Middle frontal gyrus (tissue), 1 donor: ENCODE results near the gene SLC18A3.

ENCODE experiments used
- DNase-seq: peaks from one replicate; pipeline ENCODE4 v3.0.0-alpha.2; 2015; ENCODE audit warnings: low spot score; ENCODE audit errors: extremely low spot score

Gene SLC18A3

DNA sequence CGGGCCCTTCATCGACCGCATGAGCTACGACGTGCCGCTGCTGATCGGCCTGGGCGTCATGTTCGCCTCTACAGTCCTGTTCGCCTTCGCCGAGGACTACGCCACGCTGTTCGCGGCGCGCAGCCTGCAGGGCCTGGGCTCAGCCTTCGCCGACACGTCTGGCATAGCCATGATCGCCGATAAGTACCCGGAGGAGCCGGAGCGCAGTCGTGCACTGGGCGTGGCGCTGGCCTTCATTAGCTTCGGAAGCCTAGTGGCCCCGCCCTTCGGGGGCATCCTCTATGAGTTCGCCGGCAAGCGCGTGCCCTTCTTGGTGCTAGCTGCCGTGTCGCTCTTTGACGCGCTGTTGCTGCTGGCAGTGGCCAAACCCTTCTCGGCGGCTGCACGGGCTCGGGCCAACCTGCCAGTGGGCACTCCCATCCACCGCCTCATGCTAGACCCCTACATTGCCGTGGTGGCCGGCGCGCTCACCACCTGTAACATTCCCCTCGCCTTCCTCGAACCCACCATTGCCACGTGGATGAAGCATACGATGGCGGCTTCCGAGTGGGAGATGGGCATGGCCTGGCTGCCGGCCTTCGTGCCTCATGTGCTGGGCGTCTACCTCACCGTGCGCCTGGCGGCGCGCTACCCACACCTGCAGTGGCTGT lies 1.2 kb downstream of the SLC18A3 start:
- DNase-seq = no peak

GRCh38 chr10:49611816-49612512 lies 1.9 kb downstream of the SLC18A3 start:
- DNase-seq = no peak

DNA sequence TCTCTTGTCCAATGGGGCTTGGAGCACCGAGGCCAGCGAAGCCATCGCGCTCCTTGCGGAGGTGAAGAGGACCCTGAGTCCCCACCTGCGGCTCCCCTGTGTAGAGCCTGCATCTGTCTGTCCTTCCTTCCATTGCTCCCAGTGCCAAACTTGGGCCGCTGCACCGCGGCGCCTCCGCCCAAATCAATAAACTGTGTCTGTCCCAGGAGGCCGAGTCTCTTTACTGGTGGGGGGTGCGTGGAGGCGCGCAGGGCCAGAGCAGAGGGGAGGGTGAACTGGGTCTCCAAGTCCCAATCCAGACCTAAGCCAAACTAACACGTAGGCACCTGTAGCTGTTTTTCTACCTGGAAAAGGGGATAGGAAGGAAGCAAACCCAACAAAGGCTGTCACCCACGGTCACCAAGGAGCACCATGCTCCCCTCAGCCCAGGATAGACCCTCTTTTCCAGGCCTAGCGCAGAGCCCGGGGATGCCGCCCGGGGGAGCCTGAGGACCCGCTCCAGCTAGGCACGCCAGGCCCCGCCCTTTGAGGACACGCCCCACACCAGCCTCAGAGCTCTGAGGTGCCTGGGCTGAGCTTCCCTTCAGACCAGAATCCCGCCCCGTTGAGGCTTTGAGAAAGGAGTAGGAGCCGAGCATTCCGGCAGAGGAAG lies 2.5 kb downstream of the SLC18A3 start:
- DNase-seq = no peak

DNA sequence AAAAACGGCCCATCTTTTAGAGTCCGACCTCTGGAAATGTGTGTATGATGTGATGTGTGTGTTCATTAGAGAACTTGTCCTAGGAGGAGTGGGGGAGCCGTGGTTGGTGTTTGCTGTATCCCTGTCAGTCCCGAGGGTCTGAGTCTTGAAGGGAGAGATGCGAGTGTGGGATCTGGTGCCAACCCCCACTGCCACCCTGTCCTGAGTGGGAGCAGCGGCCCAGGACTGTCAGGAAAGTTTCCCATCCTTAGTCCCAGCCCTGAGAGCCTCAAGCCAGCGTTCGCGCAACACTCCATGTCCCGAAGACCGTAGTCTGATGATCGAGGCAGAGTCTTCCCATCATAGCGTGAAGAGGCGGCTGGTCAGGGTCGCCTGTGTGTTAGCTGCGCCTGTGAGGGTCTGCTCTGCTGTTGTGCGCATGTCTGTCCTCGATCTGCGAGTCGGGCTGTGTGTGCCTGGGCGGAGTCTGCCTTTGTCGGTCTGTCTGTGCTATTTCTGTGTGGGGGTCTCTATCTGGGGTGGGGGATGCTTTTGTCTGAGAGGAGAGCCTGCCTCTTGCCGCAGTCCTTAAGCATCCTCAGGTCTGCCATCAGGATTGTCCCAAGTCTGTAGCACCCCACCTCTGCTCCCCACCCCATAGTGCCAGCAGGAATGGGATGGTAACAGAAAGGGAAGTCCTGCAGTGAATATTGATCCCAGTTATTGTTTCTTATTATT lies 3.2 kb downstream of the SLC18A3 start:
- no peak for DNase-seq

DNA sequence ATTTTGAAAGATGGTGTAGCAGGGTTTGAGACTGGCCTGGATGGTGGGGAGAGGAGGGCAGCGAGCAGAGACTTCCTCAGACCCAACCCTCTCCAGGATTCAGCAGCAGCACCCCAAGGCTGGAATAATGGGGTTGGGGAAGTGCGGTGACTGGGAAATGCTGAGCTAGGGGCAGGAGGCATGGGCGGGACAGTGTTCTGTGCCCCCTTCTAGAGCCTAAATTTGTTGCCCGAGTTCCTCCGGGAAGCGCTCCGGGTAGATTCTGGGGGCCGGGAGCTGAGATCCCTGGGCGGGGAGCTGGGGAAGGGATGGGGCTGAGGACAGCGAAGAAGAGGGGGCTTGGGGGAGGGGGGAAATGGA lies 3.8 kb downstream of the SLC18A3 start, which contains the start of gene CHAT:
Gene CHAT (plus strand): TSS at position 156 of the 360 bp plus-strand sequence. CDS start 153 bp downstream, at position 309.
- DNase-seq = no peak

DNA sequence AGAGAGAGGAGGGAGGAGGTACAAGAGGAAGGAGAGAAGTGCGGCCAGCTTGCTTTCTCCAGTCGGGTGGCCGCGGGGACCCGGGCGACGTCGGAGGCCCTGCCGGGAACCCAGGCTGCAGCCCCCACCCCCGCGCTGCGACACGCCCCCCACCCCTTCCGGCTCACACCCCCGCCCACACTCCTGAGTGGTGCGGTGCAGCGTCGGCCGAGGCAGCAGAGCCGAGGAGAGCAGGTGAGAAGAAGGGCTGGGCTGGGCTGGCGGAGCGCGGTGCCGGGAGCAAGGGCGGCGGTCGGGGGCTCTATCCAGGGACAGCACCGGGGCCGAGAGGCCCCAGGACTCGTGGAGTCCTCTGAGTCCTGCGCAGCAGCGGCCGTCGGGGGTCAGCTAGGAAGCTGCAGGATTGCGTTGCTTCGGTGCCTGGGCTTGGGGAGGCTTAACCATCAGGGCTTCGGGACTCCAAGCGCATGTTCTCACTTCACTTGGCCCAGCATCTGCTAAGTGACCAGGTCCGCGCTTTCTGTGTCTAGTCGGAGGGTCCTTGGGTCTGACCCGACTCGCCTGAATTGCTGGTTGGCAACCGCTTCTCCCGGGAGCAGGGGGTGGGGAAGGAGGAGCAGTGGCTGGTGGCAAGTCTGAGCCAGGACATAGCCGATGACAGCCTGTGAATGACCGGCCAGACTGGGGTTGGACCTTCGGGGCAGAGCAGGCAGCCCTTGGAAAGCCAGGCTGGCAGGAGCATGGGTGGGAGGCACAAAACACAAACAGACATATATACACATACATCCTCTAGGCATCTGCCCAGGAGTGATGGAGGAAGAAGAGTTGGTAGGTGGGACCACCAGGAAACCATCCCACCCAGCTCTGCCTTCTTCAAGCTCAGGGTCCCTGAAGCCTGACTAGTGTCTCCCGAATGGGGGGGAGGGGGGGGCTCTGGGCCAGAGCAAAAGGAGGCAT lies 4.4 kb downstream of the SLC18A3 start:
- DNase-seq = no peak

DNA sequence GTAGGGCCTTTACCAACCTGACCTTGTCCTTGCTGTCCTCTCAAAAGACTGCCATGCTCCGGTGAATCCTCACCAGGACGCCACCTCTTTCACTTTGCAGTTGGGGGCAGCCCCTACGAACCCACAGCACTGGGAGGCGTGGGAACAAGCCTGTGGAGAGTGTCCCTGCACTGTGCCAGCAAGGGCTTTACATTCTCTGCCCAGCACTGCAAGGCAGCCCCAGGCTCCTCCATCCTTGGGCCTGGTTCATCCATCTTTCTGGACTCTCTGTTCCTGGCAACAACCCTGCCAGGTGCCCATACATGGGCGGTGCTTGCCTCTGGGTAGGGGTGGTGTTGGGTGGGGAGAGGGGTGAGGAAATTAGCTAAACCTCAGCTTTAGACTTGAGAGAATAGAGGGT lies 5.1 kb downstream of the SLC18A3 start:
- no peak for DNase-seq

- no peak for DNase-seq
These were observed 5.6 kb downstream of the SLC18A3 start for GRCh38 chr10:49615721-49616120.

DNA sequence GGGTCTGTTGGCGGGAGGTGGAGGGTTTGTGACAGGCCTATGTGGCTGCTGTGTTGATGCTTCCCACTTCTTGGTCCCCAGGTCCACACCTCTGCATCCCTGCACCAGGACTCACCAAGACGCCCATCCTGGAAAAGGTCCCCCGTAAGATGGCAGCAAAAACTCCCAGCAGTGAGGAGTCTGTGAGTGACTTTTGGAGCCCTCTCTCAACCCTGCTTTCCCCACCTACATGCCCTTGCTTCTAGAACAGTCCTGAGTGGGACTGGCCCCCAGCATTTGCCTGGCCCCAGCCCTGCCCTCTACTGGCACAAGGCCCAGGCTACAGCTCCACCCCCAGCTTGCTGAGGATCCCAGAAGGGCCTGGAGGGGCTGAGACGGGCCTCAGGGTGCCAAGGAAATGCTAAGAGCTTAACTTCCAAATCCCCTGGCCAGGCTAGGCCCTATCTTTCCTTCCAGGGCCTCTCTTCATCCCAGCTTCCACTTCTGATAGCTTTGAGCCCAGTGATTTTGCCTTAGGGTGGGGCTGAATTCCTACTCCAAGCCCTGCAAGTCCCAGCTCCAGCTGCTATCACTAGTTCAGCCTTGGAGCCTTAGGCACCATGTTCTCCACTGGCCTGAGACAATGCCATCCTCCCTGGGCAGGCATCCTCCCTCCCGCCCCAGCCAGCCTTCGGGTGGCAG lies 6.5 kb downstream of the SLC18A3 start:
- no peak for DNase-seq

DNA sequence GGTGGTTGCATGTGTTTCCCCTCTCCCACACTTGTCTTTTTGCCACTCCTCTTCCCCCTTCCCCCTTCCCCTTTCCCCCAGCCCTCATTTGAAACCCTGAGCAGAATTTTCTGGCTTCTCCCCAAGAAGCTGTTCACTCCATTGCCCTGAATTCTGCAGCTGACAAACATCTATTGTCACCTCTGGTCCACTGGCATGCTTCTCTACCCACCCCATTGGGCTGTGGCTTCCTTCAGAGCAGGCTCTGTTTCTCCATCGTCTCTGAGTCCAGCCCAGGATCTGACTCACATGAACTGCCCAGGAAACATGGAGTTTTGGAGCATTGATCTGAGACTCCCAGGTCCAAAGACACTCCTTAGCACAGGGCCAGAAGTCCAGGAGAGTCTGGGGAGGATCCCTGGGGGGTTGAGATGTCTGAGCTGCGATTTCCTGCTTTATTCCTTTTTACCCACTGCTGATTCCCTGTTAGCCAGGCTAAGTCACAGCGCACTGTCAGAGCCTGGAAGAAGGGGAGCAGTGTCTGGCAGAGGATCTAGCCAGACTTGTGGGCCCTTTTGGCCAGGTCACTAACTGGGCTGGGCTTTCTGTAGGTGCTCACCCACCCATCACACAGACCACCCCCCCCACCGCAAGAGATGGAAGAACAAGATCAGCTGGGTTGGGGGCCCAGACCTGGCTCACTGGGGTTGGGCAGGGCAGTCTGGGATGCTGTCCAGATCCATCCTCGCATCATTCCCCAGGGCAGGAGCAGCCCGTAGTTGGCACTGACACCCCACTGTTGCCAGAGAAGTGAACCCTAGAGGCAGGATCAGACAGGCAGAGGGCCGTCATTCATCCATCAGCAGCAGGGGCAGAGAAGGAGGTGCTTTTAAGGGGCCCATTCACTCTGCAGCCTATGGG lies 7.3 kb downstream of the SLC18A3 start:
- no peak for DNase-seq

GRCh38 chr10:49618821-49619220 lies 8.7 kb downstream of the SLC18A3 start:
- no peak for DNase-seq

- no peak for DNase-seq
These were observed 9.5 kb downstream of the SLC18A3 start for GRCh38 chr10:49619613-49620012.

DNA sequence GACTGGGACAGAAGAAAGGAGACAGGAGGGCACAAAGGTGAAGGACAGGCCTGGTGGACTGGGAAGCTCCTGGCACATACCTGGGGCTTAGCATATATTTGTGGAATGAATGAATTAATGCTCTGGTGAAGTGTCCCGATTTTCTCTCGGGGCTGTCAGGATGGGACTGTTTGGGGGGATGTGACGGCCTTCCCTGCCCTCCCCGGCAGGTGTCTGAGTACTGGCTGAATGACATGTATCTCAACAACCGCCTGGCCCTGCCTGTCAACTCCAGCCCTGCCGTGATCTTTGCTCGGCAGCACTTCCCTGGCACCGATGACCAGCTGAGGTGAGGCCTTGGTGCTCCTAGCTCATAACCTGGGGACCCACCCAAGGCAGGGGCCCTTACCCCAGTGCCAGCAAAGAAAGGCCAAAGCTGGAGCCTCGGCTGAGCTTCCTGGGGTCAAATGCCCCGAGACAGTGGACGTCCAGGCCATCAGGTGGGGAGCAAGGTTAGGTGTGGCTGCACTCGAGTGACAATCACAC lies 10.2 kb downstream of the SLC18A3 start:
- no peak for DNase-seq

DNA sequence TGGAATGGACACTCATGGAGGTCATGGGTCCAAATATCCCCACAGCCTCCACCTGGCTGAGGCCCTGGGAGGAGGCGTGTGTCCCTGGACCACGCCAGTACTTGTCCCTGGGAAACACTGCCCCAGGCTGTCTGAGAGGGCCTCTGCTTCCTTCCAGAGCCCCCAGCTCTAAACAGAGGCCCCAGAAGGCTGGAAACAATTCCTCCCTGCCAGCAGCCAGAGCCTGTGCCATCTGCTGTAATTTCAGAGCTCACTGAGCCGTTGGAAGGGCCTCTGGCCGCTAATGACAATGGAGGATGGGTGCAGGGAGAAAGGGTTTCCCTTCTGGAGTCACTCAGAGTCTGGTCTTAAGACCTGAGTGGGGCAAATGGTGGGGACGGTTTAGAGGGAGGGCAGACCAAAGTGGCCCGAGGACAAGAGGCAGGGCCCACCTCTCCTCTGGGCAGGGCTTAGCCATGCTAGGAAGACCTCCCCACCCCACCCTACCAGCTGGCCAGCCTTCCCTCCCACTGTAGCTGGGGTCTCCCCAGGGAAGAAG lies 10.8 kb downstream of the SLC18A3 start:
- DNase-seq = no peak

DNA sequence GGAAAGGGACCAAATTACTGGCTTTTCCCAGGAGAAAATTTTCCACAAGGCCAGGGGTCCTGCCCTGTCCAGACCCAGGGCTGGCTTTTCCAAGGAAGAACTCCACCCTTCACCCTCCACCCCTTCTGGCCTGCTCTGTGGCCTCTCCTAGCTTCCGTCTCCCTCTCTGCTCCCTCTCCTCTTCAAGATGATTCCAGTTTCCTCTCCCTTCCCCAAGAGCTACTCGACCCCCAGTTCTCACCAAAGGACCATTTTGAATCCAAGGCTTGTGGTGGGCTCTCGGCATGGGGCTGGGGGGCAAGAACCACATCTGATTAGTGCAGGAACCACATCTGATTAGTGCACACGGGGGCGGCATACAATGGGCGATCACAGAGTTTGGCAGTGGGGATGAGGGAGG lies 11.5 kb downstream of the SLC18A3 start:
- no peak for DNase-seq

DNA sequence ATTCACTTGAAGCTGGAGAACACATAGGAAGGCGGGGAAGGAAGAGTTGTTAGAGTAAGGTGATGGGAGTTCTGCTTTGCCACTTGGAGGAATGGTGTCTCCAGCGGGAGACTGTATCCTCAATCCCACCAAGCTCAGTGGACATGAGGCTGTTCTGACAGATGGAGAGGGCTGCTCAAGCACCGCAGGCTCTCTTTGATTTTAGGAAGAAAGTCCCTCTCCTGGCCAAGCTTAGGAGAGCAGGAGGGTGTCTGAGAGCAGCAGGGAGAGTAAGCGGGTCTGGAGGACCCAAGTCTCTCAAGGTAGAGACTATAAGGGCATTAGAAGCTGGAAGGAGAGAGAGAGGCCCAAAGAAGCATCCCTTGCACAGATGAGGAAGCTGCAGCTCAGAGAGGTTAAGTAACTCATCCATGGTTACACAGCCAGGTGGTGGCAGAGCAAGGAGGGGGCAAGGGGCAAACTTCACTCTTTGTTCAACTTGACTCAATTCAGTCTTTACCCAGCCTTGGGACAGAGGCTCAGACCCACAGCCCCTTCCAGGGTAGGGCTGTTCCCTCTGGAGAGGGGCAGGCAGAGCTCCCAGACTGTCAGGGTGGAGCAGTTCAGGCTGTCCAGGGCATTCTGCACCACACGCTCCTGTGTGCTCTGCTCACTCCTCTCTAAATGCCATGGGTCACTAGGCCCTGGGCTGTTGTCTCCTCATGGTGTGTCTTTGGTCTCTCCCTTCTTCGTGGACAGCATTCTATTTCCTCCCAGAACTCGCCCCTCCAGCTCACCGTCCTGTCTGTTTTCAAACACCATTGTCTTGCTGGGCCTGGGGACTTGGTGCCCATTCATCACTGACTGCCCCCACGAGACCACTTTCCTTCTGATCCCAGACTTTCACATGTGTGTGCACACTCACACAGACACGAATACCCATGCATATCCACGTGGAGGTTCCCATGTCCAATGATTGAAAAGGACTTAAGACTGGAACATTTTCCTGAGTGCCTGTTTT lies 12.6 kb downstream of the SLC18A3 start:
- no peak for DNase-seq

DNA sequence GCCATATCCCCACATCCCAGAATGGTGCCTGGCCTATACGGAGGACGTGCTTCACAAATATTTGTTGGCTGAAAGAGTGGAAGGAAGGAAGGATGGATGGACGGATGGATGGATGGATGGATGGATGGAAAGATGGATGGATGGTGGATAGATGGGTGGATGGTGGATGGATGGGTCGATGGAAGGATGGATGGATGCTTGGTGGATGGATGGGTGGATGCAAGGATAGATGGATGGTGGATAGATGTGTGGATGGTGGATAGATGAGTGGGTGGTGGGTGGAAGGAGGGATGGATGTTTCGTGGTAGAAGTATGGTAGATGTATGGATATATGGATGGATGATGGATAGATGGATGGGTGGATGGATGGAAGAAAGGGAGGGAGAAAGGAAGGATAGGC lies 14.5 kb downstream of the SLC18A3 start:
- no peak for DNase-seq

- DNase-seq = no peak
These were observed 15.3 kb downstream of the SLC18A3 start for GRCh38 chr10:49625411-49625810.
